GM12878 (cell line): ENCODE data around the gene STIL. TPM values are rescaled to one million over a fixed set of nuclear protein-coding genes. Genes with fewer than 3 reads are reported as not detected.

Source experiments
- BHLHE40 ChIP-seq, 2 experiments: fragments of 450-650 bp in 1 of 2; IDR thresholded peaks; 2 replicates each; pipeline ENCODE4 v1.6.1; 2011 to 2017; ENCODE audit warnings: low read depth in 2 of 2, borderline replicate concordance in 1 of 2, improper control_type of control experiment in 1 of 2, low read length in 1 of 2, mild to moderate bottlenecking in 1 of 2
- CEBPB ChIP-seq, 2 experiments: fragments of 150-350 bp in 1 of 2; IDR thresholded peaks; 2 replicates each; pipeline ENCODE4 v1.6.1; 2012 to 2014; ENCODE audit warnings: low read depth in 2 of 2, low read length in 2 of 2, borderline replicate concordance in 1 of 2, inconsistent platforms in 1 of 2
- CHD2 ChIP-seq: IDR thresholded peaks from 2 replicates; pipeline ENCODE4 v1.6.1; 2011; ENCODE audit warnings: low read depth, low read length, improper control_type of control experiment, borderline replicate concordance
- GATAD2B ChIP-seq: fragments of 450-650 bp; conservative IDR thresholded peaks from 2 replicates; pipeline ENCODE4 v1.6.1; 2017; ENCODE audit warnings: low read depth, mild to moderate bottlenecking, moderate library complexity
- LARP7 ChIP-seq: fragments of 450-650 bp; IDR thresholded peaks from 2 replicates; pipeline ENCODE4 v1.6.1; 2017; ENCODE audit warnings: mild to moderate bottlenecking
- MXI1 ChIP-seq: fragments of 150-350 bp; IDR thresholded peaks from 2 replicates; pipeline ENCODE4 v1.6.1; 2011; ENCODE audit warnings: low read depth, mild to moderate bottlenecking, inconsistent platforms, low read length, improper control_type of control experiment
- NFYB ChIP-seq: IDR thresholded peaks from 2 replicates; pipeline ENCODE4 v1.6.1; 2011; ENCODE audit warnings: low read depth, mild to moderate bottlenecking, low read length, improper control_type of control experiment, moderate library complexity; ENCODE audit not compliant: insufficient read depth
- POLR2AphosphoS5 ChIP-seq: IDR thresholded peaks from 2 replicates; pipeline ENCODE4 v1.6.1; 2011; ENCODE audit warnings: mild to moderate bottlenecking, low read length, inconsistent platforms
- RBBP5 ChIP-seq: fragments of 200-600 bp; sonication (generic); conservative IDR thresholded peaks from 2 replicates; pipeline ENCODE4 v1.6.1; 2016
- RUNX3 ChIP-seq: IDR thresholded peaks from 2 replicates; pipeline ENCODE4 v1.6.1; 2012; ENCODE audit warnings: low read length, inconsistent platforms
- SMAD5 ChIP-seq: IDR thresholded peaks from 2 replicates; pipeline ENCODE4 v1.6.1; 2016; ENCODE audit warnings: antibody characterized with exemption, low read depth
- SMARCA5 ChIP-seq: fragments of 450-650 bp; IDR thresholded peaks from 2 replicates; pipeline ENCODE4 v1.6.1; 2017; ENCODE audit warnings: mild to moderate bottlenecking
- TCF12 ChIP-seq: IDR thresholded peaks from 2 replicates; pipeline ENCODE4 v1.6.1; 2011; ENCODE audit warnings: low read depth, mild to moderate bottlenecking, low read length
- ZBED1 ChIP-seq: IDR thresholded peaks from 2 replicates; pipeline ENCODE4 v1.6.1; 2016; ENCODE audit warnings: borderline replicate concordance
- ZBTB4 ChIP-seq: fragments of 450-650 bp; formaldehyde crosslinking; IDR thresholded peaks from 2 replicates; pipeline ENCODE4 v1.4.0; 2022; ENCODE audit warnings: mild to moderate bottlenecking, moderate library complexity
- ZBTB40 ChIP-seq: fragments of 450-650 bp; IDR thresholded peaks from 2 replicates; pipeline ENCODE4 v1.6.1; 2016; ENCODE audit warnings: mild to moderate bottlenecking, moderate library complexity, borderline replicate concordance
- polyA plus RNA-seq, 11 experiments: library from polyadenylated mRNA; depleted of rRNA in 4 of 11; unstranded in 6 of 11; stranded (reverse) in 5 of 11; fragments of >200 nt; fragmentation: Nextera tagmentation in 4 of 11; fragmentation: Illumina TruSeq in 1 of 11; extraction: Ambion mirVana in 4 of 11; extraction: Trizol in 1 of 11; gene quantifications; 1 replicate in 1 of 11; 2 replicates in 10 of 11; pipeline versions ENCODE4 v1.2.1 to v1.2.3, GENCODE V29; 2011 to 2016; ENCODE audit warnings: inconsistent platforms in 2 of 11, missing spikeins in 2 of 11, low read depth in 1 of 11
- total RNA-seq, 4 experiments: library from RNA; depleted of rRNA in 3 of 4; stranded (reverse); fragments of >200 nt in 3 of 4; fragmentation: Illumina TruSeq in 1 of 4; extraction: Trizol in 1 of 4; gene quantifications; 2 replicates each; pipeline versions ENCODE4 v1.2.1 to v1.2.3, GENCODE V29; 2013 to 2021
- TF ChIP-seq, protein P1 (sequence below): fragments of 150-350 bp; IDR thresholded peaks from 2 replicates; pipeline ENCODE4 v1.6.1; 2014; ENCODE audit warnings: mild to moderate bottlenecking, low read depth, low read length
- TF ChIP-seq, protein P2 (sequence below): IDR thresholded peaks from 2 replicates; pipeline ENCODE4 v1.6.1; 2011; ENCODE audit warnings: low read depth, low read length, improper control_type of control experiment, borderline replicate concordance

The STIL gene
- total and polyA plus RNA-seq, 10 of the 15 experiments (the other 5 are each of a cell fraction or from before 2014, with no cell fraction given), result 6.0 to 35.1 (median 26.5) TPM

DNA sequence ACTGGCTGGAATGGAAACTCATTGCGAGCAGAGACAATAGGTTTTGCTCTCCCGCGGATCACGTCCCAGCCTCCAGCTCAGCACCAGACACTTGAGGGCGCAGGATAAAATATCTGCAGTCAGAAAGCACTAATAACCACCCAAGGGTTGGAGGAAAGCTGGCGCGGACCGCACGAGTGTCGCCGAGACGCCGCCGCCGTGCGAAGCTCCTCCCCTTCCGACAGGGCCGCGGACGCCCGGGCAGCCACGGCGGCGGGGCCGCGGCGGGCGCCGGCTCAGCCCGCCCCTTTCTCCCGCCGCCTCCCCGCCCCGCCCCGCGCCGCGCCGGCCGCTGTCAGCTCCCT lies 19.6 kb upstream of the STIL start, which contains the start of gene CMPK1 (continued):
- TF ChIP-seq ZBTB40 (peak; percentile 20; the same call in 1 of the 2 replicates), CHD2 (no peak), SMAD5 (0 out of 2 replicates have a peak, but pooled peaks have one; percentile 45), LARP7 (no peak), ZBED1 (no peak), ZBTB4 (no peak), GATAD2B (0 out of 2 replicates have a peak, but pooled peaks have one; percentile 1), BHLHE40 (IDR thresholded peaks at IDR 0.05; ENCODE audit: borderline replicate concordance in 1 of 2, low read depth in 2 of 2, low read length in 1 of 2) (peak; percentile 50 to 80; a peak in 3 of 4 replicates), TCF12 (no peak), SMARCA5 (no peak), CEBPB (IDR thresholded peaks at IDR 0.05; ENCODE audit: borderline replicate concordance in 1 of 2, low read depth in 2 of 2, low read length in 2 of 2) (no peak), RBBP5 (no peak), RUNX3 (peak; percentile 30), POLR2AphosphoS5 (peak; percentile 76), NFYB (no peak), MXI1 (peak; percentile 81)
- TF ChIP-seq, protein P1, sequence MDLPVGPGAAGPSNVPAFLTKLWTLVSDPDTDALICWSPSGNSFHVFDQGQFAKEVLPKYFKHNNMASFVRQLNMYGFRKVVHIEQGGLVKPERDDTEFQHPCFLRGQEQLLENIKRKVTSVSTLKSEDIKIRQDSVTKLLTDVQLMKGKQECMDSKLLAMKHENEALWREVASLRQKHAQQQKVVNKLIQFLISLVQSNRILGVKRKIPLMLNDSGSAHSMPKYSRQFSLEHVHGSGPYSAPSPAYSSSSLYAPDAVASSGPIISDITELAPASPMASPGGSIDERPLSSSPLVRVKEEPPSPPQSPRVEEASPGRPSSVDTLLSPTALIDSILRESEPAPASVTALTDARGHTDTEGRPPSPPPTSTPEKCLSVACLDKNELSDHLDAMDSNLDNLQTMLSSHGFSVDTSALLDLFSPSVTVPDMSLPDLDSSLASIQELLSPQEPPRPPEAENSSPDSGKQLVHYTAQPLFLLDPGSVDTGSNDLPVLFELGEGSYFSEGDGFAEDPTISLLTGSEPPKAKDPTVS, result no peak
- TF ChIP-seq, protein P2, sequence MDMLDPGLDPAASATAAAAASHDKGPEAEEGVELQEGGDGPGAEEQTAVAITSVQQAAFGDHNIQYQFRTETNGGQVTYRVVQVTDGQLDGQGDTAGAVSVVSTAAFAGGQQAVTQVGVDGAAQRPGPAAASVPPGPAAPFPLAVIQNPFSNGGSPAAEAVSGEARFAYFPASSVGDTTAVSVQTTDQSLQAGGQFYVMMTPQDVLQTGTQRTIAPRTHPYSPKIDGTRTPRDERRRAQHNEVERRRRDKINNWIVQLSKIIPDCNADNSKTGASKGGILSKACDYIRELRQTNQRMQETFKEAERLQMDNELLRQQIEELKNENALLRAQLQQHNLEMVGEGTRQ, result no peak
